A673 (cell line): ENCODE measurements around the gene USP26. TPM values are rescaled to one million over a fixed set of nuclear protein-coding genes. Genes with fewer than 3 reads are reported as not detected.

Experiments
- BruUV-seq: library from RNA; stranded (reverse); fragments of 400-500 nt; replicated peaks from 2 replicates; lab custom pipeline; 2021; lab: Mats Ljungman, UMichigan
- CTCF ChIA-PET: fragments of 300-600 bp; sonication (Branson Sonifier 250); formaldehyde crosslinking; loops from one replicate; lab custom pipeline; 2022; ENCODE audit warnings: antibody characterized with exemption; lab: Charles Lee
- POLR2A ChIA-PET: fragments of 300-600 bp; sonication (Branson Sonifier 250); formaldehyde crosslinking; loops from one replicate; lab custom pipeline; 2022; ENCODE audit warnings: antibody characterized with exemption; ENCODE audit not compliant: low non-redundant PET; lab: Charles Lee
- DNase-seq: peaks from one replicate; pipeline ENCODE4 v3.0.0-alpha.2; 2015; ENCODE audit warnings: low spot score
- H3K27ac ChIP-seq: fragments of 200-600 bp; sonication (generic); 2 replicates; pipeline ENCODE4 v1.5.1; 2016; ENCODE audit warnings: mixed run types, low read depth, mild to moderate bottlenecking, mixed read lengths, antibody characterized with exemption, low read length; ENCODE audit not compliant: poor library complexity, severe bottlenecking
- H3K27me3 ChIP-seq: fragments of 200-600 bp; sonication (generic); replicated peaks from 2 replicates; pipeline ENCODE4 v1.6.1; 2017; ENCODE audit warnings: mixed run types, low read depth, mild to moderate bottlenecking, mixed read lengths, antibody characterized with exemption, low read length; ENCODE audit not compliant: insufficient read depth, poor library complexity
- H3K36me3 ChIP-seq: fragments of 200-600 bp; sonication (generic); 2 replicates; pipeline ENCODE4 v1.6.1; 2016; ENCODE audit warnings: mixed run types, mild to moderate bottlenecking, mixed read lengths, antibody characterized with exemption, low read length; ENCODE audit not compliant: insufficient read depth, poor library complexity, severe bottlenecking
- H3K4me1 ChIP-seq: fragments of 200-600 bp; sonication (generic); 2 replicates; pipeline ENCODE4 v1.6.1; 2017; ENCODE audit warnings: mixed run types, mild to moderate bottlenecking, mixed read lengths, antibody characterized with exemption, low read length; ENCODE audit not compliant: insufficient read depth, poor library complexity, severe bottlenecking
- H3K4me3 ChIP-seq: fragments of 200-600 bp; sonication (generic); 2 replicates; pipeline ENCODE4 v1.5.1; 2016; ENCODE audit warnings: low read depth, mixed run types, mild to moderate bottlenecking, mixed read lengths, low read length; ENCODE audit not compliant: poor library complexity, severe bottlenecking
- H3K9me3 ChIP-seq: fragments of 200-600 bp; sonication (generic); 2 replicates; pipeline ENCODE4 v1.6.1; 2016; ENCODE audit warnings: mixed run types, low read depth, mild to moderate bottlenecking, mixed read lengths, antibody characterized with exemption, low read length; ENCODE audit not compliant: poor library complexity, severe bottlenecking
- CTCF ChIP-seq: fragments of 300-800, 200-600 bp; sonication (generic); conservative IDR thresholded peaks from 2 replicates; pipeline ENCODE4 v1.5.1; 2017; ENCODE audit warnings: low read depth, mild to moderate bottlenecking, antibody characterized with exemption, low read length, moderate library complexity, mixed read lengths
- EZH2 ChIP-seq: fragments of 200-600 bp; sonication (generic); IDR thresholded peaks from 2 replicates; pipeline ENCODE4 v1.6.1; 2017; ENCODE audit warnings: borderline replicate concordance, low read depth, mild to moderate bottlenecking, mixed read lengths, antibody characterized with exemption, low read length; ENCODE audit not compliant: poor library complexity, severe bottlenecking
- intact Hi-C: fragments of 100-400 bp; cut with micrococcal nuclease; formaldehyde crosslinking; loops from one replicate; pipeline ENCODE4 v1.10.0; 2022; ENCODE audit not compliant: unreplicated experiment
- total RNA-seq: library from RNA; stranded (reverse); gene quantifications from 2 replicates; pipeline ENCODE4 v1.2.3, GENCODE V29; 2021

USP26 gene
- total RNA-seq, 1 experiment from 2014 or later: not detected

GRCh38 chrX:133007458-133007857 is 89.5 kb downstream of the USP26 start:
- Histone ChIP-seq H3K4me1 (no peaks in the 10 kb centered on the region), H3K36me3 (no peaks in the 10 kb centered on the region), H3K27me3 (no peaks in the 10 kb centered on the region), H3K4me3 (no peak overlapping the region), H3K9me3 (no peaks in the 10 kb centered on the region), H3K27ac (no peak overlapping the region)
- intact Hi-C loops: loop anchor here (5.0 to 10.0 kb wide), 2 partner anchors 210 to 667 kb away; partner anchors contain the start of gene TFDP3
- ChIA-PET CTCF (no interaction called here), POLR2A (no interaction called here)
- no TSS peak for BruUV-seq
- no peak for TF ChIP-seq CTCF
- TF ChIP-seq EZH2: no peak
- no peak for DNase-seq

- H3K4me1 ChIP-seq: no peaks in the 10 kb centered on the region
- BruUV-seq: no TSS peak
- TF ChIP-seq EZH2: no peak
- no peak for TF ChIP-seq CTCF
- H3K27me3 ChIP-seq: no peaks in the 10 kb centered on the region
- ChIA-PET POLR2A (no interaction called here), CTCF (interaction anchor here (1.0 to 2.1 kb wide), 3 partner anchors 208 to 665 kb away, joined by 3 to 12 read pairs (median 4); no protein-coding TSS in a partner anchor)
- no peak for DNase-seq
- H3K27ac ChIP-seq: no peak overlapping the region
- intact Hi-C loops: loop anchor here (1.0 to 10.0 kb wide), 3 partner anchors 167 to 669 kb away; partner anchors contain the start of gene TFDP3
- H3K36me3 ChIP-seq: no peaks in the 10 kb centered on the region
- no peaks in the 10 kb centered on the region for H3K9me3 ChIP-seq
- H3K4me3 ChIP-seq: no peak overlapping the region
These were observed 91.3 kb downstream of the USP26 start for GRCh38 chrX:133005616-133006015.

- Histone ChIP-seq H3K4me1 (no peaks in the 10 kb centered on the region), H3K4me3 (no peak overlapping the region), H3K36me3 (no peaks in the 10 kb centered on the region), H3K27ac (no peak overlapping the region), H3K9me3 (no peaks in the 10 kb centered on the region), H3K27me3 (no peaks in the 10 kb centered on the region)
- ChIA-PET CTCF (interaction anchor here (0.8 to 2.1 kb wide), 4 partner anchors 168 to 665 kb away, joined by 3 to 12 read pairs (median 4); no protein-coding TSS in a partner anchor), POLR2A (no interaction called here)
- intact Hi-C loops: loop anchor here (1.0 to 10.0 kb wide), 3 partner anchors 167 to 670 kb away; partner anchors contain the start of gene TFDP3
- peak; percentile 41 for DNase-seq
- TF ChIP-seq CTCF (peak; percentile 81), EZH2 (no peak)
- no TSS peak for BruUV-seq
These were observed 91.9 kb downstream of the USP26 start for GRCh38 chrX:133005042-133005441.
